ENCODE data around the gene DOCK3. TPM values are rescaled to one million over a fixed set of nuclear protein-coding genes. Genes with fewer than 3 reads are reported as not detected.

The DOCK3 gene
- total and polyA plus RNA-seq, 2 of the 4 experiments (the other 2 are of a cell fraction): under 0.01 to 0.12 TPM

DNA sequence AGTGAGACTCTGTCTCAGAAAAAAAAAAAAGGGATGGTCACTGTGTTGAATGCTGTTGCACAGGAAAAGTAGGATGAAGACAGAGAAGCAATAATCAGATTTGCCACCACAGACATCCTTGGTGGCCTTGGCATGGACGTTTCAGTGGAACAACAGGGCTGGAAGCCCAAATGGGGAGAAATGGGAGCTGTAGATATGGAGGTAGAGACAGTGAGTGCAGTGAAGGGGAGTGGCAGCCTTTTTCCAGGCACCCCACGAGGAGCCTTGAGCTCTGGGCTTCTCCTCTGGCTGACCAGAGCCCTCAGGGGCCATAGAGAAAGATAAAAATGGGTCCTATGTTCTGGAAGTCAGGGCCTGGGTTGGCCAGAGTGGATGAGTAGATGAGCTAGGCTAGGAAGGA is 12.3 kb upstream of the DOCK3 start:
- no peaks in the 10 kb centered on the region for H3K79me1 ChIP-seq (ENCODE audit: low read depth in 1 of 2, low read length in 2 of 2)
- no peak overlapping the region for H2AK9ac ChIP-seq (replicated peaks; ENCODE audit: low read depth, low read length, poor library complexity)
- ChIA-PET POLR2A (ENCODE audit: unreplicated experiment) (no interaction called here), CTCF (interaction anchor here (0.7 to 1.4 kb wide), 2 partner anchors 46 to 263 kb away, joined by 3 to 8 read pairs; no protein-coding TSS in a partner anchor)
- H2BK120ac ChIP-seq (ENCODE audit: low read depth, low read length): no peak overlapping the region
- no peak overlapping the region for H2BK5ac ChIP-seq (ENCODE audit: low read depth, low read length, poor library complexity, severe bottlenecking)
- H4K91ac ChIP-seq (ENCODE audit: insufficient read depth, low read depth, low read length): no peak overlapping the region
- H3K27me3 ChIP-seq (ENCODE audit: control insufficient read depth, insufficient read depth, low read length): peaks cover 6% of the 10 kb centered on the region; the same call in 1 of the 2 replicates
- no peaks in the 10 kb centered on the region; the same call in 1 of the 2 replicates for H4K20me1 ChIP-seq (ENCODE audit: insufficient read depth, low read length)
- no peak overlapping the region for H3K56ac ChIP-seq (ENCODE audit: extremely low read depth, insufficient read depth, low read length)
- no peak overlapping the region for H4K5ac ChIP-seq (ENCODE audit: low read depth, low read length)
- H3K9me3 ChIP-seq (ENCODE audit: control insufficient read depth, insufficient read depth, low read length): no peaks in the 10 kb centered on the region
- in situ Hi-C loops (cut with MboI; ENCODE audit: low sequenced_read_pairs) (no loop called here), intact Hi-C loops (cut with micrococcal nuclease) (no loop called here), dilution Hi-C loops (cut with HindIII; ENCODE audit: low sequenced_read_pairs, unreplicated experiment) (no loop called here)
- no peak overlapping the region for H3K4me2 ChIP-seq (ENCODE audit: low read depth, low read length)
- no peaks in the 10 kb centered on the region for H3K36me3 ChIP-seq (ENCODE audit: control insufficient read depth, insufficient read depth, low read length)
- ATAC-seq (ENCODE audit: low read depth) (no peak), DNase-seq (no peak)
- no peak overlapping the region for H2BK15ac ChIP-seq (ENCODE audit: low read depth, low read length)
- BruUV-seq (replicated peaks): no TSS peak
- no peak overlapping the region for H3K23ac ChIP-seq (ENCODE audit: low read depth, low read length)
- no peak overlapping the region for H3K14ac ChIP-seq (replicated peaks; ENCODE audit: low read depth, low read length)
- H4K8ac ChIP-seq (ENCODE audit: low read depth in 2 of 2, low read length in 2 of 2): no peak overlapping the region
- H3K9ac ChIP-seq (ENCODE audit: low read depth, low read length): no peak overlapping the region
- 10% methylated on average over 2 of the region's 2 CpGs; no CpG with 5 or more reads in 1 of the 2 experiments for WGBS, 2 experiments (ENCODE audit: extremely low coverage in 2 of 2, insufficient read length in 1 of 2)
- H3K9me1 ChIP-seq (ENCODE audit: insufficient read depth, low read length): no peaks in the 10 kb centered on the region
- H2AFZ ChIP-seq (replicated peaks; ENCODE audit: low read length, poor library complexity): no peak overlapping the region
- no peak overlapping the region for H3K4me3 ChIP-seq (ENCODE audit: insufficient read depth, low read depth, low read length)
- H2BK20ac ChIP-seq (ENCODE audit: low read depth, low read length): no peak overlapping the region
- no peaks in the 10 kb centered on the region for H3K4me1 ChIP-seq (ENCODE audit: control insufficient read depth, insufficient read depth, low read length)
- TF ChIP-seq CTCF (conservative IDR thresholded peaks at IDR 0.05; ENCODE audit: low read depth, low read length) (no peak), USF2 (IDR thresholded peaks at IDR 0.05; ENCODE audit: low read depth, low read length) (no peak), MAFK (IDR thresholded peaks at IDR 0.05; ENCODE audit: low read depth, low read length) (no peak), CHD1 (IDR thresholded peaks at IDR 0.05; ENCODE audit: low read depth, low read length) (no peak), CEBPB (IDR thresholded peaks at IDR 0.05; ENCODE audit: low read depth, low read length) (no peak), SMC3 (IDR thresholded peaks at IDR 0.05; ENCODE audit: low read depth, low read length) (no peak), FOS (IDR thresholded peaks at IDR 0.05; ENCODE audit: low read depth, low read length) (no peak)
- no peak overlapping the region for H3K18ac ChIP-seq (ENCODE audit: low read depth, low read length)
- H2AK5ac ChIP-seq (ENCODE audit: low read depth, low read length): no peak overlapping the region
- no peak overlapping the region for H3K27ac ChIP-seq (ENCODE audit: insufficient read depth, low read length)
- no peak overlapping the region for H3K4ac ChIP-seq (ENCODE audit: low read depth, low read length)

All from IMR-90 (cell line).